H9 (cell line): Measurements from ENCODE around the gene ZNF544. TPM values are rescaled to one million over a fixed set of nuclear protein-coding genes. Genes with fewer than 3 reads are reported as not detected.

ENCODE experiments used
- DNase-seq: peaks from one replicate; pipeline ENCODE4 v3.0.0-alpha.2; 2017
- H2AFZ ChIP-seq: one replicate; pipeline ENCODE4 v1.6.1; 2013; ENCODE audit warnings: mild to moderate bottlenecking, low read length, control low read depth, moderate library complexity
- H2AK5ac ChIP-seq: 2 replicates; pipeline ENCODE4 v1.6.1; 2013; ENCODE audit warnings: low read length, control low read depth, mixed read lengths; ENCODE audit not compliant: insufficient read length
- H2BK120ac ChIP-seq: one replicate; pipeline ENCODE4 v1.6.1; 2013; ENCODE audit warnings: low read depth, mild to moderate bottlenecking, low read length, control low read depth, inconsistent platforms; ENCODE audit not compliant: poor library complexity, severe bottlenecking
- H2BK12ac ChIP-seq: 2 replicates; pipeline ENCODE4 v1.6.1; 2013; ENCODE audit warnings: low read length, control low read depth, mixed read lengths, low read depth; ENCODE audit not compliant: insufficient read length
- H2BK15ac ChIP-seq: 2 replicates; pipeline ENCODE4 v1.6.1; 2013; ENCODE audit warnings: low read depth, low read length, control low read depth
- H2BK20ac ChIP-seq: one replicate; pipeline ENCODE4 v1.6.1; 2013; ENCODE audit warnings: low read depth, mild to moderate bottlenecking, low read length, control low read depth, inconsistent platforms; ENCODE audit not compliant: poor library complexity, severe bottlenecking
- H2BK5ac ChIP-seq: 2 replicates; pipeline ENCODE4 v1.6.1; 2013; ENCODE audit warnings: low read length, control low read depth, mixed read lengths; ENCODE audit not compliant: insufficient read length
- H3K14ac ChIP-seq: 2 replicates; pipeline ENCODE4 v1.6.1; 2013; ENCODE audit warnings: low read length, control low read depth; ENCODE audit not compliant: insufficient read depth
- H3K18ac ChIP-seq: 2 replicates; pipeline ENCODE4 v1.6.1; 2013; ENCODE audit warnings: low read depth, mild to moderate bottlenecking, mixed read lengths, low read length, control low read depth; ENCODE audit not compliant: insufficient read length
- H3K23ac ChIP-seq: 2 replicates; pipeline ENCODE4 v1.6.1; 2013; ENCODE audit warnings: low read length, control low read depth, mixed read lengths, low read depth; ENCODE audit not compliant: insufficient read length
- H3K23me2 ChIP-seq: 2 replicates; pipeline ENCODE4 v1.6.1; 2013; ENCODE audit warnings: low read depth, mild to moderate bottlenecking, mixed read lengths, low read length, control low read depth; ENCODE audit not compliant: insufficient read length, poor library complexity, severe bottlenecking
- H3K27ac ChIP-seq: 2 replicates; pipeline ENCODE4 v1.5.1; 2013; ENCODE audit warnings: low read length, control low read depth, mixed read lengths, low read depth; ENCODE audit not compliant: insufficient read length
- H3K27me3 ChIP-seq: 2 replicates; pipeline ENCODE4 v1.6.1; 2013; ENCODE audit warnings: low read length, control low read depth, inconsistent platforms; ENCODE audit not compliant: insufficient read depth
- H3K4ac ChIP-seq: 2 replicates; pipeline ENCODE4 v1.6.1; 2013; ENCODE audit warnings: low read depth, mild to moderate bottlenecking, control low read depth, inconsistent platforms, low read length, moderate library complexity
- H3K4me1 ChIP-seq: 2 replicates; pipeline ENCODE4 v1.6.1; 2013; ENCODE audit warnings: low read length, control low read depth, inconsistent platforms; ENCODE audit not compliant: insufficient read depth
- H3K4me2 ChIP-seq: 2 replicates; pipeline ENCODE4 v1.6.1; 2013; ENCODE audit warnings: low read length, control low read depth, mixed read lengths; ENCODE audit not compliant: insufficient read length, insufficient read depth
- H3K56ac ChIP-seq: 2 replicates; pipeline ENCODE4 v1.6.1; 2013; ENCODE audit warnings: low read depth, mild to moderate bottlenecking, mixed read lengths, low read length, control low read depth; ENCODE audit not compliant: insufficient read length
- H3K79me1 ChIP-seq: 2 replicates; pipeline ENCODE4 v1.6.1; 2013; ENCODE audit warnings: low read depth, mild to moderate bottlenecking, moderate library complexity, low read length, control low read depth, inconsistent platforms; ENCODE audit not compliant: insufficient read depth, poor library complexity, severe bottlenecking
- H3K79me2 ChIP-seq: 2 replicates; pipeline ENCODE4 v1.6.1; 2013; ENCODE audit warnings: low read length, control low read depth, inconsistent platforms; ENCODE audit not compliant: insufficient read depth
- H3K9ac ChIP-seq: 2 replicates; pipeline ENCODE4 v1.6.1; 2013; ENCODE audit warnings: low read length, control low read depth, mixed read lengths; ENCODE audit not compliant: insufficient read length; ENCODE audit errors: extremely low read depth
- H3K9me3 ChIP-seq: one replicate; pipeline ENCODE4 v1.6.1; 2013; ENCODE audit warnings: low read depth, low read length, inconsistent platforms; ENCODE audit not compliant: control insufficient read depth
- H3T11ph ChIP-seq: one replicate; pipeline ENCODE4 v1.6.1; 2013; ENCODE audit warnings: mild to moderate bottlenecking, low read length, control low read depth, inconsistent platforms
- H4K20me1 ChIP-seq: one replicate; pipeline ENCODE4 v1.6.1; 2013; ENCODE audit not compliant: control insufficient read depth, insufficient read length, insufficient read depth
- H4K5ac ChIP-seq: 2 replicates; pipeline ENCODE4 v1.6.1; 2013; ENCODE audit warnings: low read depth, mild to moderate bottlenecking, mixed read lengths, low read length, control low read depth; ENCODE audit not compliant: insufficient read length
- H4K8ac ChIP-seq: replicated peaks from 2 replicates; pipeline ENCODE4 v1.6.1; 2013; ENCODE audit warnings: low read length, control low read depth, mixed read lengths, low read depth; ENCODE audit not compliant: insufficient read length
- H4K91ac ChIP-seq: 2 replicates; pipeline ENCODE4 v1.6.1; 2013; ENCODE audit warnings: low read depth, mild to moderate bottlenecking, moderate library complexity, mixed read lengths, low read length, control low read depth; ENCODE audit not compliant: insufficient read length
- H3K27ac Mint-ChIP-seq, 3 experiments: 2 replicates in 2 of 3; 3 replicates in 1 of 3; pipeline ENCODE4 v1.8.0; 2020 to 2021; ENCODE audit warnings: mixed read lengths in 3 of 3, mild to moderate bottlenecking in 1 of 3, moderate library complexity in 1 of 3
- H3K27me3 Mint-ChIP-seq: 2 replicates; pipeline ENCODE4 v1.8.0; 2021; ENCODE audit warnings: low read depth, mild to moderate bottlenecking, moderate library complexity, mixed read lengths
- H3K36me3 Mint-ChIP-seq, 3 experiments: 2 replicates in 2 of 3; 3 replicates in 1 of 3; pipeline ENCODE4 v1.8.0; 2020 to 2021; ENCODE audit warnings: low read depth in 3 of 3, mixed read lengths in 3 of 3; ENCODE audit not compliant: insufficient read depth in 1 of 3
- H3K4me1 Mint-ChIP-seq, 2 experiments: 2 replicates each; pipeline ENCODE4 v1.8.0; 2020; ENCODE audit warnings: mixed read lengths in 2 of 2
- H3K4me3 Mint-ChIP-seq, 2 experiments: 2 replicates in 1 of 2; 3 replicates in 1 of 2; pipeline ENCODE4 v1.8.0; 2020 to 2021; ENCODE audit warnings: mild to moderate bottlenecking in 2 of 2, mixed read lengths in 2 of 2, moderate library complexity in 1 of 2
- H3K9me3 Mint-ChIP-seq, 2 experiments: 2 replicates in 1 of 2; 3 replicates in 1 of 2; pipeline ENCODE4 v1.8.0; 2020; ENCODE audit warnings: mild to moderate bottlenecking in 2 of 2, mixed read lengths in 2 of 2, moderate library complexity in 1 of 2
- WGBS: extraction: QIAGEN DNeasy Blood & Tissue Kit; methylation state at CpG from one replicate; pipeline ENCODE4 v1.1.7; 2013; ENCODE audit warnings: missing lambda C conversion rate, low lambda C conversion rate, mixed read lengths; ENCODE audit not compliant: insufficient read length; ENCODE audit errors: extremely low coverage; 5-methylcytosine and 5-hydroxymethylcytosine counted together
- total RNA-seq: library from RNA; stranded (reverse); gene quantifications from 2 replicates; pipeline ENCODE4 v1.2.1, GENCODE V29; 2021
- TF ChIP-seq, protein P1 (sequence below): fragments of 200-600 bp; sonication (generic); conservative IDR thresholded peaks from 3 replicates; pipeline ENCODE4 v1.8.0; 2021; ENCODE audit warnings: antibody characterized with exemption, mild to moderate bottlenecking

Gene ZNF544
- total RNA-seq, 1 experiment from 2014 or later = 97.2 TPM

DNA sequence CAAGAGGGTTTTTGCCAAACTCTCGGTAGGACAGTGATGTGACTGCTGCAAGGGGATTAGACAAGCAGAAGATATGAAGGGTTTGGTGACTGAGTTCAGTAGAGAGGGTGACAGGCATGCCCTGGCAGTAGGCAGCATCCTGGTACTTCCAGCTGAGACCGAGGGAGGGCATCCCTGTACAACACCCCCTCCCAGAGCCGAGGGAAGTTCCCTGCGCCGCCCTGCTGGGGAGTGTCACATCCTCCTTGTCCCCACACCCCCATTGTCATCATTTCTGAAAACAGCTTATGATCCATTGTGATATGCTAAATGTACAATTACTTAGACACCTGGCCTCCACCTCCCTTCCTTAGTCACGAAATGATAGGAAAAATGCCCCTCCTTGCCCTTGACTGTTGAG is 14.6 kb downstream of the ZNF544 start:
- no peaks in the 10 kb centered on the region for H3K23me2 ChIP-seq

More for the DNA sequence above, 14.6 kb downstream of the ZNF544 start:
- Histone ChIP-seq H3K9ac (no peak overlapping the region), H3K4me1 (no peaks in the 10 kb centered on the region), H3K27ac (no peak overlapping the region), H3K79me2 (no peaks in the 10 kb centered on the region; the same call in 1 of the 2 replicates), H3K79me1 (peaks cover 6% of the 10 kb centered on the region), H3K9me3 (peaks cover 23% of the 10 kb centered on the region), H2BK120ac (no peak overlapping the region), H4K20me1 (no peaks in the 10 kb centered on the region), H2BK5ac (no peak overlapping the region), H2BK20ac (no peak overlapping the region), H3K56ac (no peak overlapping the region), H3K18ac (no peak overlapping the region), H2AK5ac (no peak overlapping the region), H3T11ph (no peak overlapping the region), H3K4me2 (no peak overlapping the region), H4K91ac (no peak overlapping the region), H2AFZ (no peak overlapping the region), H3K4ac (no peak overlapping the region), H3K27me3 (no peaks in the 10 kb centered on the region), H3K23ac (no peak overlapping the region), H2BK15ac (no peak overlapping the region), H4K5ac (no peak overlapping the region), H2BK12ac (no peak overlapping the region), H4K8ac (no peak overlapping the region), H3K14ac (no peak overlapping the region)
- Mint-ChIP-seq H3K27me3 (no peaks in the 10 kb centered on the region), H3K9me3 (peaks cover 26 to 69% of the 10 kb centered on the region in 2 experiments), H3K4me1 (no peaks in the 10 kb centered on the region), H3K36me3 (peaks cover 98 to 100% (median 99%) of the 10 kb centered on the region in 3 experiments), H3K4me3 (no peak overlapping the region), H3K27ac (no peak overlapping the region)
- DNase-seq = no peak
- TF ChIP-seq, protein P1, sequence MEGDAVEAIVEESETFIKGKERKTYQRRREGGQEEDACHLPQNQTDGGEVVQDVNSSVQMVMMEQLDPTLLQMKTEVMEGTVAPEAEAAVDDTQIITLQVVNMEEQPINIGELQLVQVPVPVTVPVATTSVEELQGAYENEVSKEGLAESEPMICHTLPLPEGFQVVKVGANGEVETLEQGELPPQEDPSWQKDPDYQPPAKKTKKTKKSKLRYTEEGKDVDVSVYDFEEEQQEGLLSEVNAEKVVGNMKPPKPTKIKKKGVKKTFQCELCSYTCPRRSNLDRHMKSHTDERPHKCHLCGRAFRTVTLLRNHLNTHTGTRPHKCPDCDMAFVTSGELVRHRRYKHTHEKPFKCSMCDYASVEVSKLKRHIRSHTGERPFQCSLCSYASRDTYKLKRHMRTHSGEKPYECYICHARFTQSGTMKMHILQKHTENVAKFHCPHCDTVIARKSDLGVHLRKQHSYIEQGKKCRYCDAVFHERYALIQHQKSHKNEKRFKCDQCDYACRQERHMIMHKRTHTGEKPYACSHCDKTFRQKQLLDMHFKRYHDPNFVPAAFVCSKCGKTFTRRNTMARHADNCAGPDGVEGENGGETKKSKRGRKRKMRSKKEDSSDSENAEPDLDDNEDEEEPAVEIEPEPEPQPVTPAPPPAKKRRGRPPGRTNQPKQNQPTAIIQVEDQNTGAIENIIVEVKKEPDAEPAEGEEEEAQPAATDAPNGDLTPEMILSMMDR = no peak
- no CpG with 5 or more reads among the region's 6 CpGs for WGBS
